ENCODE measurements around the gene GPR18. TPM values are rescaled to one million over a fixed set of nuclear protein-coding genes. Genes with fewer than 3 reads are reported as not detected.

GPR18 gene
- total and polyA plus RNA-seq, 9 of the 15 experiments (the other 6 are each of a cell fraction or from before 2014, with no cell fraction given) = 0.75 TPM; not detected in 8

DNA sequence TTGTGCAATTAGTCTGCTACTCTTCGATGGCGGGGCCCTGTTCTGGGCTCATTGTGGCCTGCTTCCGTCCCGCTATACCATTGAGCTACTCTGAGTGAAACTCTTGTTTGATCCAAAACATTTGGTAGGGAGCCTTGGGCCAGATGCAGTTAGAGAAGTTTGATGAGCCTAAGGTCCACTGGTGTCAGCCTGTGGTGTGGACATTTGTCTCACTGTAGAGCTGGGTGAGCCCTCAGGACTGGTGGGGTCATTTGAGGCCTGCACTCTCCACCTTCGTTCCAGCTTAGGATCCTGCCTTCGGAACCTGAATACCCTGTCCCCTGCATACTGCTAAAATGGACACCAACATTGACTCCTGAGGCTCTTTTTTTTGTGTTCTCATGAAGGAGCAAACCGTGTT, 50.7 kb downstream of the GPR18 start:
- Histone ChIP-seq H3K36me3 (ENCODE audit: control insufficient read depth, insufficient read depth, low read length) (peaks cover 41% of the 10 kb centered on the region; the same call in 2 of the 3 replicates), H3K4me3 (no peak overlapping the region), H3K4me1 (replicated peaks in 1 of 2; ENCODE audit: control insufficient read depth in 2 of 2, insufficient read depth in 2 of 2, low read length in 2 of 2) (peaks cover 8 to 14% of the 10 kb centered on the region in 2 experiments; a peak in 4 of 5 replicates), H3K9me1 (ENCODE audit: control insufficient read depth, insufficient read depth, low read length) (peaks cover 11% of the 10 kb centered on the region), H3K27me3 (ENCODE audit: control insufficient read depth in 2 of 2, insufficient read depth in 2 of 2, low read length in 2 of 2) (no peaks in the 10 kb centered on the region), H2AFZ (ENCODE audit: low read depth, low read length) (no peak overlapping the region), H3K27ac (ENCODE audit: extremely low read depth, low read depth, low read length) (no peak overlapping the region), H3K4me2 (ENCODE audit: insufficient read depth, low read length) (no peak overlapping the region), H3K79me2 (ENCODE audit: control insufficient read depth, insufficient read depth, low read length) (peaks cover 89% of the 10 kb centered on the region), H4K20me1 (replicated peaks; ENCODE audit: control insufficient read depth, insufficient read depth, low read length) (peaks cover 18% of the 10 kb centered on the region), H3K9ac (ENCODE audit: insufficient read depth in 1 of 2, low read depth in 2 of 2, low read length in 2 of 2) (no peak overlapping the region; a peak in 1 of 4 replicates), H3K9me3 (replicated peaks; ENCODE audit: control insufficient read depth, insufficient read depth, low read depth, low read length) (no peaks in the 10 kb centered on the region)
- CTCF ChIA-PET (ENCODE audit: low intra/inter-chr PET ratio) = no interaction called here
- no TSS peak for BruUV-seq (replicated peaks)
- POLR2A ChIA-PET = no interaction called here
- DNase-seq (ENCODE audit: extremely low read depth in 1 of 4, low spot score in 3 of 4) (no peak), FAIRE-seq (no peak), ATAC-seq (peak; percentile 28; the same call in 2 of the 3 replicates)
- in situ Hi-C loops (cut with MboI) (no loop called here), intact Hi-C loops (cut with micrococcal nuclease) (no loop called here)
- no peak for TF ChIP-seq ZNF77 (CRISPR knock-in tag; IDR thresholded peaks at IDR 0.05)
- TF ChIP-seq MXI1 (IDR thresholded peaks at IDR 0.05; ENCODE audit: low read depth, low read length) = no peak
- TF ChIP-seq NONO (IDR thresholded peaks at IDR 0.05; ENCODE audit: low read depth in 2 of 2, low read length in 1 of 2) = no peak
- TF ChIP-seq PHTF2 (CRISPR knock-in tag; IDR thresholded peaks at IDR 0.05) = no peak
- no peak for TF ChIP-seq TAF1 (IDR thresholded peaks at IDR 0.05; ENCODE audit: control insufficient read depth, extremely low read depth, insufficient read depth, low read length, severe bottlenecking)
- TF ChIP-seq SPI1 (IDR thresholded peaks at IDR 0.05; ENCODE audit: borderline replicate concordance, low read depth, low read length) = no peak
- TF ChIP-seq, protein P1, sequence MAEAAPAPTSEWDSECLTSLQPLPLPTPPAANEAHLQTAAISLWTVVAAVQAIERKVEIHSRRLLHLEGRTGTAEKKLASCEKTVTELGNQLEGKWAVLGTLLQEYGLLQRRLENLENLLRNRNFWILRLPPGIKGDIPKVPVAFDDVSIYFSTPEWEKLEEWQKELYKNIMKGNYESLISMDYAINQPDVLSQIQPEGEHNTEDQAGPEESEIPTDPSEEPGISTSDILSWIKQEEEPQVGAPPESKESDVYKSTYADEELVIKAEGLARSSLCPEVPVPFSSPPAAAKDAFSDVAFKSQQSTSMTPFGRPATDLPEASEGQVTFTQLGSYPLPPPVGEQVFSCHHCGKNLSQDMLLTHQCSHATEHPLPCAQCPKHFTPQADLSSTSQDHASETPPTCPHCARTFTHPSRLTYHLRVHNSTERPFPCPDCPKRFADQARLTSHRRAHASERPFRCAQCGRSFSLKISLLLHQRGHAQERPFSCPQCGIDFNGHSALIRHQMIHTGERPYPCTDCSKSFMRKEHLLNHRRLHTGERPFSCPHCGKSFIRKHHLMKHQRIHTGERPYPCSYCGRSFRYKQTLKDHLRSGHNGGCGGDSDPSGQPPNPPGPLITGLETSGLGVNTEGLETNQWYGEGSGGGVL (CRISPR knock-in tag; IDR thresholded peaks at IDR 0.05) = no peak
- no peak for TF ChIP-seq RBM17 (IDR thresholded peaks at IDR 0.05; ENCODE audit: borderline replicate concordance, low read depth, low read length)
- no peak for TF ChIP-seq FOXP1 (CRISPR knock-in tag; IDR thresholded peaks at IDR 0.05)
- TF ChIP-seq ZNF785 (CRISPR knock-in tag; IDR thresholded peaks at IDR 0.05) = no peak
- TF ChIP-seq PHB (CRISPR knock-in tag; IDR thresholded peaks at IDR 0.05) = no peak
- TF ChIP-seq MAFG (tag; conservative IDR thresholded peaks at IDR 0.05) = no peak
- no peak for TF ChIP-seq EWSR1 (IDR thresholded peaks at IDR 0.05; ENCODE audit: borderline replicate concordance, low read depth, partially characterized antibody)
- TF ChIP-seq MTA2 (IDR thresholded peaks at IDR 0.05; ENCODE audit: low read depth) = no peak
- no peak for TF ChIP-seq GTF2F1 (IDR thresholded peaks at IDR 0.05; ENCODE audit: low read depth, low read length)
- TF ChIP-seq, protein P2, sequence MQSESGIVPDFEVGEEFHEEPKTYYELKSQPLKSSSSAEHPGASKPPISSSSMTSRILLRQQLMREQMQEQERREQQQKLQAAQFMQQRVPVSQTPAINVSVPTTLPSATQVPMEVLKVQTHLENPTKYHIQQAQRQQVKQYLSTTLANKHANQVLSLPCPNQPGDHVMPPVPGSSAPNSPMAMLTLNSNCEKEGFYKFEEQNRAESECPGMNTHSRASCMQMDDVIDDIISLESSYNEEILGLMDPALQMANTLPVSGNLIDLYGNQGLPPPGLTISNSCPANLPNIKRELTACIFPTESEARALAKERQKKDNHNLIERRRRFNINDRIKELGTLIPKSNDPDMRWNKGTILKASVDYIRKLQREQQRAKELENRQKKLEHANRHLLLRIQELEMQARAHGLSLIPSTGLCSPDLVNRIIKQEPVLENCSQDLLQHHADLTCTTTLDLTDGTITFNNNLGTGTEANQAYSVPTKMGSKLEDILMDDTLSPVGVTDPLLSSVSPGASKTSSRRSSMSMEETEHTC (IDR thresholded peaks at IDR 0.05) = no peak
- TF ChIP-seq, protein P3, sequence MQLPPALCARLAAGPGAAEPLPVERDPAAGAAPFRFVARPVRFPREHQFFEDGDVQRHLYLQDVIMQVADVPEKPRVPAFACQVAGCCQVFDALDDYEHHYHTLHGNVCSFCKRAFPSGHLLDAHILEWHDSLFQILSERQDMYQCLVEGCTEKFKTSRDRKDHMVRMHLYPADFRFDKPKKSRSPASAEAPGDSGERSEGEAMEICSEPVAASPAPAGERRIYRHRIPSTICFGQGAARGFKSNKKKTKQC (CRISPR knock-in tag; IDR thresholded peaks at IDR 0.05) = no peak
- WGBS (ENCODE audit: insufficient coverage, low coverage, missing lambda C conversion rate) = 91% methylated on average over 7 of the region's 7 CpGs
